Measurements from ENCODE around the gene RECK.
"Not testable (repeated sequence)": the region's sequence is repeated elsewhere in the genome, so short reads cannot be mapped to it uniquely, and the experiment has no call there.

RECK gene, protein sequence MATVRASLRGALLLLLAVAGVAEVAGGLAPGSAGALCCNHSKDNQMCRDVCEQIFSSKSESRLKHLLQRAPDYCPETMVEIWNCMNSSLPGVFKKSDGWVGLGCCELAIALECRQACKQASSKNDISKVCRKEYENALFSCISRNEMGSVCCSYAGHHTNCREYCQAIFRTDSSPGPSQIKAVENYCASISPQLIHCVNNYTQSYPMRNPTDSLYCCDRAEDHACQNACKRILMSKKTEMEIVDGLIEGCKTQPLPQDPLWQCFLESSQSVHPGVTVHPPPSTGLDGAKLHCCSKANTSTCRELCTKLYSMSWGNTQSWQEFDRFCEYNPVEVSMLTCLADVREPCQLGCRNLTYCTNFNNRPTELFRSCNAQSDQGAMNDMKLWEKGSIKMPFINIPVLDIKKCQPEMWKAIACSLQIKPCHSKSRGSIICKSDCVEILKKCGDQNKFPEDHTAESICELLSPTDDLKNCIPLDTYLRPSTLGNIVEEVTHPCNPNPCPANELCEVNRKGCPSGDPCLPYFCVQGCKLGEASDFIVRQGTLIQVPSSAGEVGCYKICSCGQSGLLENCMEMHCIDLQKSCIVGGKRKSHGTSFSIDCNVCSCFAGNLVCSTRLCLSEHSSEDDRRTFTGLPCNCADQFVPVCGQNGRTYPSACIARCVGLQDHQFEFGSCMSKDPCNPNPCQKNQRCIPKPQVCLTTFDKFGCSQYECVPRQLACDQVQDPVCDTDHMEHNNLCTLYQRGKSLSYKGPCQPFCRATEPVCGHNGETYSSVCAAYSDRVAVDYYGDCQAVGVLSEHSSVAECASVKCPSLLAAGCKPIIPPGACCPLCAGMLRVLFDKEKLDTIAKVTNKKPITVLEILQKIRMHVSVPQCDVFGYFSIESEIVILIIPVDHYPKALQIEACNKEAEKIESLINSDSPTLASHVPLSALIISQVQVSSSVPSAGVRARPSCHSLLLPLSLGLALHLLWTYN

DNA sequence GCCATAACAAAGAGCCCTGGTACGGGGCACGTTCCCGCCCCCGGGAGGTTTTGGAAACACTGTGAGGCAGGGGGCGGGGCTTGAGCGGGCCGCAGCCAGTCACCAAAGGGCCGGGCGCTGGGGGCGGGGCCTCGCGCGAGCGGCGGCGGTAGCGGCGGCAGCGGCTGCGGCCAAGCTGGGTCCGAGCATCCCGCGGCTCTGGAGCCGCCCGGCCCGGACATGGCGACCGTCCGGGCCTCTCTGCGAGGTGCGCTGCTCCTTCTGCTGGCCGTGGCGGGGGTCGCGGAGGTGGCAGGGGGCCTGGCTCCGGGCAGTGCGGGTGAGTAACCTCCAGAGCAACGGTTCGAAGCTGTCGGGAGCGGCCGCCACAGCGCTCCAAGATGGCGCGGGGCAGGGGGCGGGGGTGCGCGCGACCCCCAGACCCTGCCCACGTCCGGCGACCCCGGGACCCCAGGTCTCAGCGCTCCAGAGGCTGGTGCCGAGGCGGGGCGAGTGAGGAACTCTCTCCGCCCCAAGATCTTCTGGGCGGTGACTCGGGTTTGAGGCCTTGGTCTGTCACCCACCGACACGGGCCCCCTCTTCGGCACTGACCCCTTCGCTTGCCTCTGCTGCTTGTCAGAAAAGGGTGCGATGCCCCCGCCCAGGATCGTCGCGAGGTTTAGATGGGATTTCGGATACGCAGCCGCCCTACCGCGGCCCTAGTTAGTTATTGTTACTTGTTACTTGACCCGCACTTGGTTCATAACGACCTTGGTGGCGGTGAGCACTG lies at the start of gene RECK:
Gene RECK (plus strand): TSS at position 134 of the 769 bp plus-strand sequence. CDS start 86 bp downstream, at position 220.
- DNase-seq (ENCODE audit: low read depth in 2 of 2), result peak; percentile 70 to 74

DNA sequence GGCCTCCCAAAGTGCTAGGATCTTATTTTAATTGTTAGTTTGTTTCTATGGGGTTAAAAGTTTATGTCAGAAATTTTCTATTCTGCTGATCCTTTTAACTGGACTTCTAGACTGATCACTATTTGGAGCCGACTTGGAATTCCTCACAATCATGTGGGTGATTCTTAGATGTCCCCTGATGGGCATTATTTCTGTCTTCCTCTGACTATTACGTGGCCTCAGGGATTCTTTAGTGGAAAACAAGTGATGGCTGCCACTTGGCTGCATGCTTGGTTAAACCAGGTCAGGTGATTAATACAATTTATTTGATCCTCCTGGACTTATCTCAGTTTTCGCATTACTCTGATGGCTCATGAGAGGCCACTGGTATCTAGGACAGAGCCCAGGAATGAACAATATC lies 46.6 kb upstream of the RECK start:
- no peak for DNase-seq (ENCODE audit: low read depth in 2 of 2)

DNA sequence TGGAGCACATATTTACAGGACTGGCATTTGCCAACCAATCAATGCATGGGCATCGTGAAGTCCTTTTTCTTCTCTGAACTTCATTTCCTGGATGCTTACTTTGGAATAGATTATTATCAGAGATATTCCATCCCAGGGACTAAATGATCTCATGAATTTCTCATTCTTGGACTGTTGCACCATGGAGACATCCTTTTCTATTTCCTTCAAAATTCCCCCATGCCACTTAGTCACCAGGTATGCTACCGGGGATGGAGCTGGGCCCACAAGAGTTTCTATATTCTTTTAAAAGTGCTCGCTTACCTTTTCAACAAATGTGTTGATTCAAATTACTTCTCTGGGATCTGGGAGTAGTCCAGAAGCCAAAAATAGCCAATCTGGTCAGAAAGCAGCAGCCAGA lies 43.6 kb upstream of the RECK start:
- DNase-seq (ENCODE audit: low read depth in 2 of 2), result not testable (repeated sequence)

DNA sequence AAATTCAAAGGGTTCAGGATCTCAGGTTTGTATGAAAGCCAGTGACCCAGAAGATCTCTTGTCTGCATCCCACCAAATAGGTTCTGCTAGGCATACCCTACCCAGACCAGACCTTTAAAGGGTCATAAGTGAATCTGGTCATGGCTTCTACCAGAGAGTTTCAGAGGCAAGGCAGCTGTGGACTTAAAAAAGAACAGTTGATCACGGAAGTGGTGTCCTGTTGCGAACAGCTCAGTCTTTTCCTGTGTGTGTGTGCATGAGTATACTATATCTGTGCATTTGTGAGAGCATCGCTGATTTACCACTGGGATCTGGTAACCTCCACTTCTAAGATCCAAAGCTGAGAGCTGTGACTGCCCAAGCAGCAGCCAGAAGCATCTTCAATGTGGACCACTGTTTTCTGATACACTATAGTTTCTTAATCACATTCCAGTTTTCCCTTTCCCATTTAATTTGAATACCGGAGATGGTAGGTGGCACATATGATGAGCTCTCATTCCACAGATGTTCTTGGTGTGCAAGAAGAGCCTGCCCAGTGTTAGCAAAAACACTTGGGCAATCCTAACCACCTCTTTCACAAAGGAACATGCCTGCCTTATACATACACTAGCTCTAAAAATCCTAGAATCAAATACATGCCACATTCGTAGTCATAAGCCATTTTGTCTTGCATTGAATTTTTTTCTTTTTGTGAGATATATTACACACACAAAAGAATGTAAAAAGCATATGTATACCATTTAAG lies 42.6 kb upstream of the RECK start:
- no peak for DNase-seq (ENCODE audit: low read depth in 2 of 2)

DNA sequence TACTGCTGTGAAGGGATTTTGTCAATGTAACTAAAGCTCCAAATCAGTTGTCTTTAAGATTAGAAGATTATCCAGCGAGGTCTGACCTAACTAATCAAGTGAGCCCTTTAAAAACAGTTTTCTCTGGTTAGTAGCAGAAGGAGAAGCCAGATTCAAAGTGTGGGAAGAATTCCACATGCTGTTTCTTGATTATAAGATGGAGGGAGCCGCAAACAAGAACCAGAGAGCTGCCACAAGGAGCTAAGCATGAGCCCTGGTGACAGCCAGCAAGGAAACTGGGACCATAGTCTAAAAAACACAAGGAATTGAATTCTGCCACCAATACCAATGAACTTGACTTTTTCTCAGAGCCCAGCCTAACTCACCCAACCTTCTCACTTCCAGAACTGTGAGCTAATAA lies 41.8 kb upstream of the RECK start:
- no peak for DNase-seq (ENCODE audit: low read depth in 2 of 2)

DNA sequence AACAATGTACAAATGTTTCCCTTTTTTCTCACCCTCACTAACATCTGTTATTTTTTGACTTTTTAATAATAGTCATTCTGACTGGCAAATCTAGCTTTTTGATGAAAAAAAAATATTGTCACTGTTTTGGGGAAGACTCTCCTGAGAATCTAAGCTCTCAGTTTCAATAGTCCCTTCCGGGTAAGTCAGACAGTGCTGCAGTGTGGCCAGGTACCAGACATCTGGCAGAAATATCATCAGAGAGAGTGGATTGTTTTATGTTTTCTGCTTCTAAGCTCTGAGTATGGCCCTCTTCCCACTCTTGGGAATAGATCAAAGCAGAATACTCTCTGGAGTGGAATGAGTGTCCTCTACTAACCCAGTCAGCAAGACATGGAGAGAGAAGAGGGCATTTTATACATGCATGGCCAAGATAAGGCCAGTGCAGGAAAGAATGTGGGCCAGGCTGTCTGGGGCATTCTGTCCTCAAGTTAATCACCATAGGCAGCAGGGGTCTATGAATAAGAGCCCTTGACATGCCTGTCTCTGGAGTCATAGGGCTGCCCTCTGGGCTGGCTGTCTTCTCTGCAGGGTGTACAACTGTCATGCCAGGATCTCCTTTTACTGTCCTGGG lies 40.2 kb upstream of the RECK start:
- no peak for DNase-seq (ENCODE audit: low read depth in 2 of 2)

DNA sequence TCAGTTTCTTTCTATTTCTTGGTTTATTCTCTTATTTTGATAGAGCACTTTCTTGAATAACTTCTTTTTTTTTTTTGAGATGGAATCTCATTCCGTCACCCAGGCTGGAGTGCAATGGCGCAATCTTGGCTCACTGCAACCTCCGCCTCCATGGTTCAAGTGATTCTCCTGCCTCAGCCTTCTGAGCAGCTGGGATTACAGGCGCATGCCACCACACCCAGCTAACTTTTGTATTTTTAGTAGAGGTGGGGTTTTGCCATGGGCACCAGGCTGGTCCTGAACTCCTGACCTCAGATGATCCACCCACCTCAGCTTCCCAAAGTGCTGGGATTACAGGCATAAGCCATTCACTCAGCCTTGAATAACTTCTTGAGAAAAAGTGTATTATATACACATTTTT lies 39.7 kb upstream of the RECK start:
- DNase-seq (ENCODE audit: low read depth in 2 of 2), result not testable (repeated sequence)

DNA sequence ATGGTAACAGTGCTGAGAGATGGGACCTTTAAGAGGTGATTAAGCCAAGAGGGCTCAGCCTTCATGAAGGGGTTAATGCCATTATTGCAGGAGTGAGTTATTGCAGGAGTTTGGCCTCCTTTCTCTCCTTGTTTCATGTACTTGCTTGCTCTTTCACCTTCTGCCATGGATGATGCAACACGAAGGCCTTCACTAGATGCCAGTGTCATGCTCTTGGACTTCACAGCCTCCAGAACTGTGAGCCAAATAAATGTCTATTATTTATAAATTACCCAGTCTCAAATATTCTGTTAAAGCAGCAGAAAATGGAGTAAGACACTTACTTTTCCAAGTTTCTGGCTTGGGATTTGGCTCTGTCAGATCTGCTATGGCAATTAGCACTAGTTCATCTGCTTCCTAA lies 38.4 kb upstream of the RECK start:
- no peak for DNase-seq (ENCODE audit: low read depth in 2 of 2)

DNA sequence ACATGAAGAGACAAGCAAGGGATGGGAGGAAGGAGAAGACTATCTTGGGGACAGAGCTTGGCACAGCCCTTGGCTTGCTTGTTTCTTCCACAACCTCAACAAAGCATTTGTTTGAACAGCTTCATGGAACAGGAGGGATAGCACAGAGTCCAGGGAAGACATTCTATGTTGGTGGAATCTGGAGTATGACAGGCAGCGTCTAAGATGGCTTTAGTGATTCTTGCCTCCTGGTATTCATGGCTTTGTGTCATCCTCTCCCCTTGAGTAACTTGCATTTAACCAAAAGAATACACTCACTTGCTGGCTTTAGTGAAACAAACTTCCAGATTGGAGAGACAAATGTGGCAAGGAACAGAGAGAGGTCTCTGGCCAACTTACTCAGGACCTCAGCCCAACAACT lies 30.8 kb upstream of the RECK start:
- no peak for DNase-seq (ENCODE audit: low read depth in 2 of 2)

DNA sequence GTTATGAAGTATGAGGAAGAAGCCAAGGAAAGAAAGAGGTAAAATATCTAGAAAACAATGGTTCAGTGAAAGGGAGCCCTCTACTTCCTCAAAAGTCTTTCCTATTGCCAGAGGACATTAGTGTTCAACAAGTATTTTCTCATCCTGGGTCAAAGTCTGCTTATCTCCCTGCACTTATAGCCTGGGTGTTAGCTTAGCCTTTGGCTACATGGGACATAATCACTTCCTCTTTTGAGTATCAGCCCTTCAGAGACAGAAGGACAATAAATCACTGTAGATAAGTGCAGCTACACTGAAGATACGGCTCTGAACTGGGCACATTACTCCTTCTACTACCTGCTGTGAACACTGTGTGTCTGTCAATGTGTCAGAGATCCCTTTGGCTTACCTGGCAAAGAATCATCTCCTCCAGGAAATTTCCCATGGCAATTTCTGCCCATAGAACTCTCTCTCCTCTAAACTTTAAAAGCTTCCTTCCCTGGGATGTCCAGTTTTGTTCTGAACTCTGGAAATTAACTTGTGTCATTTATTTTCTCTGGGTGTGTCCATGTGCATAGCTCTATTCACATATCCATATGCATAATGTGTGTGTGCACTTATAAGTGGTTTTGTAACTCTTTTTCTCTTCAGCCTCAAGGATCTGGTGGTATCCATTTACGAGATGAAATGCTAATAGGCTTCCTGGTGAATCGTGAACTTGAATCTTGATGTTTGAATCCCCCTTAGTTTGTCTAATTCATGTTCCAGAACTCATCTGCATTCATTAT lies 30.0 kb upstream of the RECK start:
- no peak for DNase-seq (ENCODE audit: low read depth in 2 of 2)

DNA sequence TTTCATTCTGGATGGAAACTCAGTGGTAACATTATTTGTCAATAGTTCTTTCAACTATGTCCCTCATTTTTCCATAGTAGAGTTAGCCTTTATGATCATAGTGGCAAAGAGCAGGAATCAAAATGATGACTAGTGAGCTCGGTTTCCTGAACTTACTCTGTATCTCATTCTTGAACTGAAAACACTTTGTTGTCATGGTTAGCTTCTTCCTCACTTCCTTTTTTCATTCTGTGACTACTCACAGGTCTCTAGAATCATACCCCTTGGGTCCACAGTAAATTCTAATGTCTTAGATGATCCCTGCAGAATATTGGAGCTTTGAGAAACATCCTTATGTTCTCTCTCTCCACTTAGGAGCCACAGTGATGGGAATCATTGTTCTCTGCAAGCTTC lies 29.4 kb upstream of the RECK start:
- no peak for DNase-seq (ENCODE audit: low read depth in 2 of 2)

DNA sequence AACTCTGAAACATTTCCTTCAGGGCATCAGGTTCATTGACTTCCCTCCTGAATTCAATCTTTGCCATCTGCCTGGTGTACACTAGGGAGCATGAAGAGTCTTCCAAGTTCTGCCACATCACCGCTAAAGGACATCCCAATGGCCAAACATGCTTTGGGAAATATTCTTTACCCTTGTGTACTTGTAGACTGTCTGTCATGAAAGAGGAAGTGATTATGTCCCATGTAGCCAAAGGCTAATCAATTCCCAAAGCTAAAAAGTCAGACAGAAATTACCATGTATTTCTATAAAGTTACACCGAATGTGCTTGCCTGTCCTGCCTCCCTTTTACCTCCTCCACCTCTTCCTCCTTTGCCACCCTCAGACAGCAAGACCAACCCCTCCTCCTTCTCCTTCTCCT lies 28.9 kb upstream of the RECK start:
- DNase-seq (ENCODE audit: low read depth in 2 of 2), result no peak

DNA sequence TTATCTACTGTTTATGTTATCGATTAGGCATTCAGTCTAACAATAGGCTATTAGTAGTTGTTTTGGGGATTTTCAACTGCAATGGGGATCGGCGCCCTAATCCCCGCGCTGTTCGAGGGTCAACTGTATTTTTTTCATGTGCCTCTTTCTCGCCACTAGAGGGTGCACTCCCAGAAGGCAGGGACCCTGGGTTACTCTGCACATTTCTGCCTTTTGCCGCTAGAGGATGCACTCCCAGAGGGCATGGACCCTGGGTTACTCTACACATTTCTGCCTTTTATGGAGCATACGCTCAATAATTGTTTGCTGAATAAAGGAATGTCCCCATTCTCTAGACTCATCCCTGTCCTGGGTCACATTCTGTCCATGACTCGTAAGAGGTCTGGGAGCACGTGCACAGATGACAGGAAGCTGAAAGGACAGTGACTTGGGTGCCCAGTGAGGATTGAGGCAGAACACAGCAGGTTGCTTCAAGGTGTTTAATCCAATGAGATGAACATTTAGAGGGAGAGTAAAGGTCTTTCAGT lies 27.9 kb upstream of the RECK start:
- peak; percentile 20 to 52 for DNase-seq (ENCODE audit: low read depth in 2 of 2)

DNA sequence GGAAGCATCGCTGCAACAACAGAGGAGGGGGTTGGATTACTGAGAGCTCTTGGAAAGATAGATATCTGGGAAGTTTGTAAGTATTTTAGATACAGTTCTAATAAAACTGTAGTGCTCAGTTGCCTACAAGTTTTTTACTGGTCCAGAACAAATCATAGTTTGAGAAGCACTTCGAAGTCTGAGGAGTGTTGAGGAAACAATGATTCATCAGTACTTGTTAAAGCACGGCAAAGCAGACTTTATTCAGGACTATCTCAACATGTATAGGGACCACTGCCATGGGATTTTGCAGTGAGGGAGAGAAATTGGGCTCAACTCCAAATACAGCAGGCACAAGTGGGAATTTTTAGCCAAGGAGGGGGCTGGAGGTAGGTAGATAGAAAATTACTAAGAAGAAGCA lies 25.3 kb upstream of the RECK start:
- DNase-seq (ENCODE audit: low read depth in 2 of 2), result no peak

DNA sequence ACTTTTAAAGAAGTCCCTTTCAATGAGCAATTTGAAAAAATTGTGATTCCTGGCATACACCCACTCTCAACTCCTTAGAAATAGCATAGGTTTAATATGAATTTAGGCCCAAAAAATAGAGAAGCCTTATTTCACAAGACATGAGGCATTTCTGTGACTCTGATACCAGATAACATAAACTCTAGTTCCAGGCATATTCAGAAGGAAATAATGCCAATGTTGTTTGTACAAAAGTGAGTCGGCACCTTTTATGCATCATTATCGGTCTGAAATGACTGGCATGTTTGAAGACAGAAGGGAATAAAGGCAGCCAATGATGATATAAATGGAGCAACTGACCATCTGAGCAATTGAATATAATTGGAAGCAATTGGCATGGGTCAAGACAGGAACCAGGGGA lies 19.4 kb upstream of the RECK start:
- no peak for DNase-seq (ENCODE audit: low read depth in 2 of 2)

DNA sequence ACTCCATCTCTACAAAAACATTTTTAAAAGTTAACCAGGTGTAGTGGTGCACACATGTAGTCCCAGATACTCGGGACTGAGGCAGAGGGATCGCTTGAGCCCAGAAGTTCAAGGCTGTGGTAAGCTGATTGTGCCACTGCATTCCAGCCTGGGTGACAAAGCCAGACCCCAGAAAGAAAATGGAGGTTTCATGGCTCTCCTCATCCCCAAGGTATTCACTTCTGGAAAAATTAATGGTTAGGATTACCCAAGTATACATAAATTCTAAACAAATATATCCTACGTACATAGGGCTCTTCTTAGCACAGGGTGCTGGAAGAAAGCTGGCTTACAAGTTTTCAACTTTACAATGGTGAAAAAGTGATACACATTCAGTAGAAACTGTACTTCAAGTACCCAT lies 18.6 kb upstream of the RECK start:
- no peak for DNase-seq (ENCODE audit: low read depth in 2 of 2)

DNA sequence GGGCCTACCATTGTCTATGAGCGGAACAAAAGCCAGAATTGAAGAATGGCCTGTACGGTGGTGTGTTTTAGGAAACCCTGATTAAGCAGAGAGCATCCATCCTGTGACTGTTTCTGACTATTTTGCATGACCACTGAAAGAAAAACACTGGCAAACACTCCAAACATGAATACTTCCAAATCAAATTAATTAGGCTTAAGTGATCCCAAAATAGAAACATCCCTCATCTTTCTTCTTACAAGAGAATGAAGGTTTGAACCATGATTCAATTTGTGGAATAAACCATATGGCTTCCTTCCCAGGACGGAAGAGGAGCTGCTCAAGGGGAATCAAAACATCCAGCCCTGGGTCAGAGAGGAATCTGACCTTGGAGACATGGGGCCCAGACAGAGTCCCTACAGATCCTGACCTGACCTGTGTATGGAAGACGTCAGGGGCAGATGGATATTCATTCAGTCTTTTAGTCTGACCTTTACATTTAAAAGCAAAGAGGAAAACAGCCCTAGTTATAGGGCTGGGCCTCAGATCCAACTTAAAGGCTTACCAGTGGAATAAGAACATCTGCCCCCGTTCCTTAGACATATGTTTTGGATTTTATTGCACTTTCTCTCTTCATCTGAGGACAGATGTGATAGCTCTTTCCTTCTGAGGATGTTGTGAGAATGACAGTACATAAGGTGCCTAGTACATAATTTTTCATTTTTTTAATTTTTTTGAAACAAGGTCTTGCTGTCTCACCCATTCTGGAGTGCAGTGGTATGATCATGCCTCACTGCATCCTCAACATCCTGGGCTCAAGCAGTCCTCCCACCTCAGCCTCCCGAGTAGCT lies 17.6 kb upstream of the RECK start:
- DNase-seq (ENCODE audit: low read depth in 2 of 2), result no peak

DNA sequence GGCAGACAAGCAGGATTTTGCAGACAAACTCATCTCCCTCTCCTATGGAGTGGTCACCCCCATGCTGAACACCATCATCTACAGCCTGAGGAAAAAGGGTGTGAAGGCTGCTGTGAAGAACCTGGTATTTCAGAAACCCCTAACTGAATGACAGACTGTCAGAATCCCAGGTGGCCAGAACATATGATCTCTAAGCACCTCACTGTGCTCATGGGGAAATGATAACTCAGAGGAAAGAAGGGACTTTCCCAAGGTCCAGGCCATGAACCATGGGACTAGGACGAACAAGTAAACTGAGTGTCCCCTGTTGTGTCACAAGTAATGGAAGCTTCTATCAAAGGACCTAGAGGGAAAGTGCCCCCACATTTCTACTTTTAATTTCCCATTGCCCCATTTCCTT lies 14.7 kb upstream of the RECK start:
- no peak for DNase-seq (ENCODE audit: low read depth in 2 of 2)

All from activated CD8-positive, alpha-beta memory T cell treated with anti-CD3 and anti-CD28 coated beads for 4 hours (primary cell).